GM12891 (cell line): Measurements from ENCODE around the gene ABCF1.

Experiments
- POLR2A ChIP-seq: IDR thresholded peaks from 2 replicates; pipeline ENCODE4 v1.6.1; 2011; ENCODE audit warnings: low read depth, low read length, control low read depth
- POLR2AphosphoS5 ChIP-seq: IDR thresholded peaks from 2 replicates; pipeline ENCODE4 v1.6.1; 2011; ENCODE audit warnings: low read depth, low read length, control low read depth
- POU2F2 ChIP-seq: IDR thresholded peaks from 2 replicates; pipeline ENCODE4 v1.6.1; 2011; ENCODE audit warnings: low read depth, mild to moderate bottlenecking, control low read depth, low read length, moderate library complexity
- TAF1 ChIP-seq: IDR thresholded peaks from 2 replicates; pipeline ENCODE4 v1.6.1; 2011; ENCODE audit warnings: low read depth, low read length, control low read depth

- TF ChIP-seq POLR2A (no peak), TAF1 (no peak), POU2F2 (no peak), POLR2AphosphoS5 (no peak)
Observed at GRCh38 chr6:30572148-30572547, 906 bp downstream of the ABCF1 start.
